Neural cell (in vitro differentiated cells): ENCODE measurements around the gene TF. TPM values are rescaled to one million over a fixed set of nuclear protein-coding genes. Genes with fewer than 3 reads are reported as not detected.

Experiments used
- H2AFZ ChIP-seq: fragments of 200-600, 300-800 bp; sonication (generic), shearing (Covaris generic); 2 replicates; pipeline ENCODE4 v1.6.0; 2014; ENCODE audit warnings: low read depth, mild to moderate bottlenecking, antibody characterized with exemption, low read length, moderate library complexity
- H3F3A ChIP-seq: fragments of 200-600 bp; shearing (Covaris generic); 2 replicates; pipeline ENCODE4 v1.6.1; 2016; ENCODE audit warnings: mild to moderate bottlenecking, moderate library complexity, mixed read lengths, antibody characterized with exemption, low read length; ENCODE audit not compliant: insufficient read depth, poor library complexity, severe bottlenecking
- H3K27ac ChIP-seq: fragments of 200-600, 300-800 bp; sonication (generic), shearing (Covaris generic); 2 replicates; pipeline ENCODE4 v1.5.1; 2014; ENCODE audit warnings: mild to moderate bottlenecking, low read length, moderate library complexity
- H3K27me3 ChIP-seq: fragments of 300-800, 200-600 bp; sonication (generic), shearing (Covaris generic); 2 replicates; pipeline ENCODE4 v1.6.0; 2014; ENCODE audit warnings: mild to moderate bottlenecking, low read depth, low read length, moderate library complexity; ENCODE audit not compliant: insufficient read depth
- H3K36me3 ChIP-seq: fragments of 300-800, 200-600 bp; sonication (generic), shearing (Covaris generic); 2 replicates; pipeline ENCODE4 v1.5.1; 2014; ENCODE audit warnings: mild to moderate bottlenecking, antibody characterized with exemption, low read length, moderate library complexity; ENCODE audit not compliant: insufficient read depth
- H3K4me2 ChIP-seq: fragments of 300-800, 200-600 bp; sonication (generic), shearing (Covaris generic); 2 replicates; pipeline ENCODE4 v1.6.0; 2014; ENCODE audit warnings: mild to moderate bottlenecking, low read length
- H3K4me3 ChIP-seq: fragments of 300-800, 200-600 bp; sonication (generic), shearing (Covaris generic); 2 replicates; pipeline ENCODE4 v1.5.1; 2014; ENCODE audit warnings: mild to moderate bottlenecking, low read length, moderate library complexity
- H3K79me2 ChIP-seq: fragments of 200-600 bp; shearing (Covaris generic); replicated peaks from 2 replicates; pipeline ENCODE4 v1.6.0; 2014; ENCODE audit warnings: mild to moderate bottlenecking, low read length, moderate library complexity; ENCODE audit not compliant: insufficient read depth
- H3K9ac ChIP-seq: fragments of 300-800, 200-600 bp; sonication (generic), shearing (Covaris generic); 2 replicates; pipeline ENCODE4 v1.6.1; 2016; ENCODE audit warnings: mild to moderate bottlenecking, low read length, mixed read lengths
- H3K9me2 ChIP-seq: fragments of 200-600 bp; shearing (Covaris generic); 2 replicates; pipeline ENCODE4 v1.6.1; 2016; ENCODE audit warnings: mild to moderate bottlenecking, low read length, mixed read lengths; ENCODE audit not compliant: insufficient read depth
- H3K9me3 ChIP-seq: fragments of 200-600, 300-800 bp; sonication (generic), shearing (Covaris generic); 2 replicates; pipeline ENCODE4 v1.6.1; 2016; ENCODE audit warnings: mild to moderate bottlenecking, mixed run types, low read length, moderate library complexity, mixed read lengths
- H4K20me1 ChIP-seq: fragments of 200-600 bp; shearing (Covaris generic); 2 replicates; pipeline ENCODE4 v1.6.1; 2016; ENCODE audit warnings: mild to moderate bottlenecking, mixed run types; ENCODE audit not compliant: insufficient read depth
- EP300 ChIP-seq: fragments of 450-650 bp; conservative IDR thresholded peaks from 2 replicates; pipeline ENCODE4 v1.6.1; 2014; ENCODE audit warnings: antibody characterized with exemption, mild to moderate bottlenecking, moderate library complexity; ENCODE audit not compliant: poor library complexity, severe bottlenecking
- EZH2 ChIP-seq: fragments of 200-600, 300-800 bp; shearing (Covaris generic), sonication (generic); IDR thresholded peaks from 2 replicates; pipeline ENCODE4 v1.6.1; 2014; ENCODE audit warnings: antibody characterized with exemption, low read length, borderline replicate concordance, mild to moderate bottlenecking; ENCODE audit not compliant: insufficient read depth, poor library complexity, severe bottlenecking
- MXI1 ChIP-seq: fragments of 450-650 bp; conservative IDR thresholded peaks from 2 replicates; pipeline ENCODE4 v1.6.1; 2014; ENCODE audit warnings: antibody characterized with exemption, mild to moderate bottlenecking; ENCODE audit not compliant: poor library complexity, severe bottlenecking
- POLR2AphosphoS5 ChIP-seq: IDR thresholded peaks from 2 replicates; pipeline ENCODE4 v1.6.1; 2012
- RAD21 ChIP-seq: fragments of 450-650 bp; conservative IDR thresholded peaks from 2 replicates; pipeline ENCODE4 v1.6.1; 2014; ENCODE audit warnings: antibody characterized with exemption, mild to moderate bottlenecking, moderate library complexity
- SMC3 ChIP-seq: fragments of 450-650 bp; conservative IDR thresholded peaks from 2 replicates; pipeline ENCODE4 v1.6.1; 2014; ENCODE audit warnings: antibody characterized with exemption, mild to moderate bottlenecking, moderate library complexity; ENCODE audit not compliant: poor library complexity
- TAF1 ChIP-seq: IDR thresholded peaks from 2 replicates; pipeline ENCODE4 v1.6.1; 2012; ENCODE audit warnings: low read depth
- polyA plus RNA-seq: library from polyadenylated mRNA; depleted of rRNA; stranded (reverse); fragments of >200 nt; gene quantifications from 2 replicates; pipeline ENCODE4 v1.2.3, GENCODE V29; 2014
- TF ChIP-seq, protein P1 (sequence below): IDR thresholded peaks from 2 replicates; pipeline ENCODE4 v1.6.1; 2012; ENCODE audit warnings: borderline replicate concordance
- TF ChIP-seq, protein P2 (sequence below): fragments of 450-650 bp; IDR thresholded peaks from 2 replicates; pipeline ENCODE4 v1.5.1; 2014; ENCODE audit warnings: antibody characterized with exemption, mild to moderate bottlenecking, moderate library complexity; ENCODE audit not compliant: poor library complexity, severe bottlenecking

TF gene
- polyA plus RNA-seq, 1 donor from 2014 or later = 1.4 TPM

DNA sequence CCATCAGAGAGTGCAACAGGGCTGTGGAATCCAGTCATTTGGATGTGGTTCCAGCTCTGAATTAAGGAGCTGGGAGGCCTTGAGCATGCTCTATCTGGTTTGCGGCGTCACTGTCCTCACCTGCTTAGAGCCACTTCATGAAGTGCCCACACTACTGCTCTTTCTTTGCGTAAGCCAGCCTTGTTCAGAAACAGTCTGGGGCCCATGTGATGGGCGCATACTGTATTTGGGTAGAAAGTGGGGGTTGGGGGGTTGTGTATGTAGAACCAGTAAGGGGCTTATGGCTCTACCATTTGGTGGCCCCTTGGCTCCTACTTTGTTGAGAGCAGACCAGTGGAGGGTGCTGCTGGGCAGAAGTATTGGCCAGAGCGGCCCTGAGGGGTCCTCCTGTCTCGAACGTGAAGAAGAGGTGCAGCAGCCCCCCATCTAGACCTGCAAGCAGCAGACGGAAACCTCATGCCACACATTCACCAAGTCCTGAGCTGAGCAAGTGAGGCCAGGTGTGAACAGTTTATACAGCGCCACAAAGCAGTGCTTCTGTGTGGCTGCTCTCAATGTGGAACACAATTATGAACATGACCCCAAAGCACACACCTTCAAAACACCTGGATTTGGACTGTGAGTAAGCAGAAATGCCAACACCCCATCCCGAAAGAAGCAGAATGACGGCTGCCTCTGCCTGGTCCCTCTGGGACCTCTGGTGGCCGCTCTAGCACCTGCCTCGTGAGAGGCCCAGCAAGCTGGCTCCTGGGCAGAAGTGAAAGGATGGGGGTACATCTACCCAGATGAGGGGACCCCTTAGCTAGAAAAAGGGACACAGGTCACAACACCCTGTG, 86.0 kb downstream of the TF start:
- H3K9ac ChIP-seq = no peak overlapping the region
- no peaks in the 10 kb centered on the region for H3K9me2 ChIP-seq
- no peak overlapping the region for H2AFZ ChIP-seq
- H3K9me3 ChIP-seq = no peaks in the 10 kb centered on the region
- no peaks in the 10 kb centered on the region for H4K20me1 ChIP-seq
- no peak overlapping the region for H3K27ac ChIP-seq
- no peaks in the 10 kb centered on the region for H3K36me3 ChIP-seq
- H3F3A ChIP-seq = no peaks in the 10 kb centered on the region
- H3K4me3 ChIP-seq = no peak overlapping the region
- TF ChIP-seq, protein P1, sequence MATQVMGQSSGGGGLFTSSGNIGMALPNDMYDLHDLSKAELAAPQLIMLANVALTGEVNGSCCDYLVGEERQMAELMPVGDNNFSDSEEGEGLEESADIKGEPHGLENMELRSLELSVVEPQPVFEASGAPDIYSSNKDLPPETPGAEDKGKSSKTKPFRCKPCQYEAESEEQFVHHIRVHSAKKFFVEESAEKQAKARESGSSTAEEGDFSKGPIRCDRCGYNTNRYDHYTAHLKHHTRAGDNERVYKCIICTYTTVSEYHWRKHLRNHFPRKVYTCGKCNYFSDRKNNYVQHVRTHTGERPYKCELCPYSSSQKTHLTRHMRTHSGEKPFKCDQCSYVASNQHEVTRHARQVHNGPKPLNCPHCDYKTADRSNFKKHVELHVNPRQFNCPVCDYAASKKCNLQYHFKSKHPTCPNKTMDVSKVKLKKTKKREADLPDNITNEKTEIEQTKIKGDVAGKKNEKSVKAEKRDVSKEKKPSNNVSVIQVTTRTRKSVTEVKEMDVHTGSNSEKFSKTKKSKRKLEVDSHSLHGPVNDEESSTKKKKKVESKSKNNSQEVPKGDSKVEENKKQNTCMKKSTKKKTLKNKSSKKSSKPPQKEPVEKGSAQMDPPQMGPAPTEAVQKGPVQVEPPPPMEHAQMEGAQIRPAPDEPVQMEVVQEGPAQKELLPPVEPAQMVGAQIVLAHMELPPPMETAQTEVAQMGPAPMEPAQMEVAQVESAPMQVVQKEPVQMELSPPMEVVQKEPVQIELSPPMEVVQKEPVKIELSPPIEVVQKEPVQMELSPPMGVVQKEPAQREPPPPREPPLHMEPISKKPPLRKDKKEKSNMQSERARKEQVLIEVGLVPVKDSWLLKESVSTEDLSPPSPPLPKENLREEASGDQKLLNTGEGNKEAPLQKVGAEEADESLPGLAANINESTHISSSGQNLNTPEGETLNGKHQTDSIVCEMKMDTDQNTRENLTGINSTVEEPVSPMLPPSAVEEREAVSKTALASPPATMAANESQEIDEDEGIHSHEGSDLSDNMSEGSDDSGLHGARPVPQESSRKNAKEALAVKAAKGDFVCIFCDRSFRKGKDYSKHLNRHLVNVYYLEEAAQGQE = no peak
- no peak for TF ChIP-seq EP300
- no peak for TF ChIP-seq EZH2
- TF ChIP-seq MXI1 = no peak
- no peak for TF ChIP-seq TAF1
- TF ChIP-seq, protein P2, sequence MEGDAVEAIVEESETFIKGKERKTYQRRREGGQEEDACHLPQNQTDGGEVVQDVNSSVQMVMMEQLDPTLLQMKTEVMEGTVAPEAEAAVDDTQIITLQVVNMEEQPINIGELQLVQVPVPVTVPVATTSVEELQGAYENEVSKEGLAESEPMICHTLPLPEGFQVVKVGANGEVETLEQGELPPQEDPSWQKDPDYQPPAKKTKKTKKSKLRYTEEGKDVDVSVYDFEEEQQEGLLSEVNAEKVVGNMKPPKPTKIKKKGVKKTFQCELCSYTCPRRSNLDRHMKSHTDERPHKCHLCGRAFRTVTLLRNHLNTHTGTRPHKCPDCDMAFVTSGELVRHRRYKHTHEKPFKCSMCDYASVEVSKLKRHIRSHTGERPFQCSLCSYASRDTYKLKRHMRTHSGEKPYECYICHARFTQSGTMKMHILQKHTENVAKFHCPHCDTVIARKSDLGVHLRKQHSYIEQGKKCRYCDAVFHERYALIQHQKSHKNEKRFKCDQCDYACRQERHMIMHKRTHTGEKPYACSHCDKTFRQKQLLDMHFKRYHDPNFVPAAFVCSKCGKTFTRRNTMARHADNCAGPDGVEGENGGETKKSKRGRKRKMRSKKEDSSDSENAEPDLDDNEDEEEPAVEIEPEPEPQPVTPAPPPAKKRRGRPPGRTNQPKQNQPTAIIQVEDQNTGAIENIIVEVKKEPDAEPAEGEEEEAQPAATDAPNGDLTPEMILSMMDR = no peak
- TF ChIP-seq SMC3 = no peak
- no peak for TF ChIP-seq RAD21
- no peak for TF ChIP-seq POLR2AphosphoS5
- no peak overlapping the region for H3K4me2 ChIP-seq
- H3K79me2 ChIP-seq = no peaks in the 10 kb centered on the region
- no peaks in the 10 kb centered on the region for H3K27me3 ChIP-seq

DNA sequence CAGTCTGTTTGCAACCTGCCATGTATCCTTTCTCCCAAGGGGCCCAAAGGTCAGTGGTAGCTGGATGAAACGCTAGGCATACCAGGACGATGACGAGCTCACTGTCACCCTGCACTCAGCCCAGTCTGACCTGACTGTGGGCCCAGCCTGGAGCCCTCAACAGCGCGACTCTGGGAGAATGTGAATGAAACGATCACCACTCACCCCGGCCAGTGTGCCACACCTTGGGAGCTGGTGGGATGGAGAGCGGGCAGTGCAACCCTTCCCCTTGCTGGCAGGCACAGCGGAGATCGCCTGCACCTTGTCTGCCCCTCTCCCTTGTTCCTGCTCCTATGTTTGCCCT, 86.6 kb downstream of the TF start:
- H3K27me3 ChIP-seq = no peaks in the 10 kb centered on the region
- no peaks in the 10 kb centered on the region for H3K9me2 ChIP-seq
- no peaks in the 10 kb centered on the region for H3K79me2 ChIP-seq
- no peaks in the 10 kb centered on the region for H3K36me3 ChIP-seq
- no peak overlapping the region for H2AFZ ChIP-seq
- TF ChIP-seq POLR2AphosphoS5 = no peak
- TF ChIP-seq, protein P1 = no peak
- no peak for TF ChIP-seq EP300
- TF ChIP-seq SMC3 = no peak
- TF ChIP-seq RAD21 = no peak
- TF ChIP-seq TAF1 = no peak
- no peak for TF ChIP-seq MXI1
- TF ChIP-seq, protein P2 = no peak
- TF ChIP-seq EZH2 = no peak
- H4K20me1 ChIP-seq = no peaks in the 10 kb centered on the region
- H3F3A ChIP-seq = no peaks in the 10 kb centered on the region
- H3K4me3 ChIP-seq = no peak overlapping the region
- no peak overlapping the region for H3K4me2 ChIP-seq
- H3K27ac ChIP-seq = no peak overlapping the region
- no peaks in the 10 kb centered on the region for H3K9me3 ChIP-seq
- H3K9ac ChIP-seq = no peak overlapping the region
